GM12878 (cell line): ENCODE data around the gene RPS27L. TPM values are rescaled to one million over a fixed set of nuclear protein-coding genes. Genes with fewer than 3 reads are reported as not detected.

Source experiments
- ATAC-seq: fragments of 200-7000 bp; cut with Tn5 transposase; 3 replicates; pipeline ENCODE4 v1.9.1; 2020; ENCODE audit warnings: mild to moderate bottlenecking, moderate library complexity
- BruUV-seq: library from RNA; stranded (reverse); fragments of 400-500 nt; replicated peaks from 2 replicates; lab custom pipeline; 2021; lab: Mats Ljungman, UMichigan
- CTCF ChIA-PET: fragments of 300-600 bp; sonication (Branson Sonifier 250); formaldehyde crosslinking; extraction: SDS; loops from one replicate; lab custom pipeline; 2021; ENCODE audit warnings: inconsistent platforms; lab: Yijun Ruan, JAX
- POLR2A ChIA-PET: fragments of 350-600 bp; formaldehyde crosslinking; extraction: SDS; loops from one replicate; lab custom pipeline; 2021; ENCODE audit warnings: inconsistent platforms; lab: Charles Lee
- RAD21 ChIA-PET: fragments of 300-600 bp; sonication (Branson Sonifier 250); formaldehyde crosslinking; loops from one replicate; lab custom pipeline; 2023; ENCODE audit warnings: antibody characterized with exemption; ENCODE audit not compliant: unreplicated experiment; lab: Charles Lee
- SMC1A ChIA-PET: fragments of 300-600 bp; sonication (Branson Sonifier 250); formaldehyde crosslinking; loops from one replicate; lab custom pipeline; 2023; ENCODE audit not compliant: unreplicated experiment, uncharacterized antibody; lab: Charles Lee
- DNase-seq: peaks from one replicate; pipeline ENCODE4 v3.0.0-alpha.2; 2011; ENCODE audit warnings: low read depth, low spot score
- FAIRE-seq: peaks from 3 replicates; lab custom pipeline; 2011; peaks lifted over from hg19 to GRCh38; lab: Jason Lieb, UNC
- H2AFZ ChIP-seq: 2 replicates; pipeline ENCODE4 v1.6.0; 2011; ENCODE audit warnings: low read depth, low read length, control low read depth; ENCODE audit not compliant: control insufficient read depth
- H3K27ac ChIP-seq: 2 replicates; pipeline ENCODE4 v1.5.1; 2011; ENCODE audit warnings: control low read depth; ENCODE audit not compliant: control insufficient read depth, insufficient read depth
- H3K27me3 ChIP-seq, 2 experiments: replicated peaks in 1 of 2; 2 replicates each; pipeline versions ENCODE4 v1.6.0 to v1.6.1; 2011; ENCODE audit warnings: low read length in 1 of 2; ENCODE audit not compliant: control insufficient read depth in 2 of 2, insufficient read depth in 2 of 2
- H3K36me3 ChIP-seq, 2 experiments: 2 replicates each; pipeline ENCODE4 v1.5.1; 2011; ENCODE audit warnings: low read length in 1 of 2; ENCODE audit not compliant: control insufficient read depth in 2 of 2, insufficient read depth in 2 of 2
- H3K4me1 ChIP-seq: 2 replicates; pipeline ENCODE4 v1.6.1; 2011; ENCODE audit warnings: mild to moderate bottlenecking, low read length, moderate library complexity, mixed read lengths; ENCODE audit not compliant: control insufficient read depth, insufficient read depth
- H3K4me2 ChIP-seq: 2 replicates; pipeline ENCODE4 v1.6.0; 2011; ENCODE audit warnings: control low read depth; ENCODE audit not compliant: control insufficient read depth, insufficient read depth
- H3K4me3 ChIP-seq: fragments of 200-600 bp; sonication (generic); 2 replicates; pipeline ENCODE4 v1.5.1; 2016
- H3K79me2 ChIP-seq: 2 replicates; pipeline ENCODE4 v1.6.0; 2011; ENCODE audit warnings: low read length; ENCODE audit not compliant: control insufficient read depth, insufficient read depth
- H3K9ac ChIP-seq: 2 replicates; pipeline ENCODE4 v1.8.0; 2011; ENCODE audit warnings: low read length, control low read depth, mixed read lengths; ENCODE audit not compliant: control insufficient read depth, insufficient read depth
- H3K9me3 ChIP-seq: replicated peaks from 3 replicates; pipeline ENCODE4 v1.5.1; 2011; ENCODE audit warnings: mild to moderate bottlenecking, low read length; ENCODE audit not compliant: control insufficient read depth, insufficient read depth
- H4K20me1 ChIP-seq: 2 replicates; pipeline ENCODE4 v1.6.0; 2011; ENCODE audit not compliant: control insufficient read depth, insufficient read depth
- BMI1 ChIP-seq: fragments of 450-650 bp; IDR thresholded peaks from 2 replicates; pipeline ENCODE4 v1.6.1; 2016; ENCODE audit warnings: mild to moderate bottlenecking, moderate library complexity, borderline replicate concordance
- CEBPB ChIP-seq, 2 experiments: fragments of 150-350 bp in 1 of 2; IDR thresholded peaks; 2 replicates each; pipeline ENCODE4 v1.6.1; 2012 to 2014; ENCODE audit warnings: low read depth in 2 of 2, low read length in 2 of 2, borderline replicate concordance in 1 of 2, inconsistent platforms in 1 of 2
- DPF2 ChIP-seq: fragments of 450-650 bp; IDR thresholded peaks from 2 replicates; pipeline ENCODE4 v1.6.1; 2017; ENCODE audit warnings: mild to moderate bottlenecking
- IRF4 ChIP-seq: IDR thresholded peaks from 2 replicates; pipeline ENCODE4 v1.6.1; 2011; ENCODE audit warnings: low read depth, low read length
- MXI1 ChIP-seq: fragments of 150-350 bp; IDR thresholded peaks from 2 replicates; pipeline ENCODE4 v1.6.1; 2011; ENCODE audit warnings: low read depth, mild to moderate bottlenecking, inconsistent platforms, low read length, improper control_type of control experiment
- NFIC ChIP-seq: IDR thresholded peaks from 2 replicates; pipeline ENCODE4 v1.6.1; 2012; ENCODE audit warnings: low read depth, mild to moderate bottlenecking, inconsistent platforms, low read length, moderate library complexity
- NFXL1 ChIP-seq: fragments of 450-650 bp; IDR thresholded peaks from 2 replicates; pipeline ENCODE4 v1.6.1; 2017; ENCODE audit warnings: antibody characterized with exemption, mild to moderate bottlenecking, borderline replicate concordance
- NR2C1 ChIP-seq: fragments of 450-650 bp; IDR thresholded peaks from 2 replicates; pipeline ENCODE4 v1.6.1; 2017; ENCODE audit warnings: antibody characterized with exemption, mild to moderate bottlenecking, moderate library complexity
- RBBP5 ChIP-seq: fragments of 200-600 bp; sonication (generic); conservative IDR thresholded peaks from 2 replicates; pipeline ENCODE4 v1.6.1; 2016
- RCOR1 ChIP-seq: conservative IDR thresholded peaks from 2 replicates; pipeline ENCODE4 v1.6.1; 2012; ENCODE audit warnings: low read depth, low read length, improper control_type of control experiment
- SIX5 ChIP-seq: IDR thresholded peaks from 2 replicates; pipeline ENCODE4 v1.6.1; 2011; ENCODE audit warnings: mild to moderate bottlenecking, low read depth, low read length, moderate library complexity; ENCODE audit not compliant: severe bottlenecking
- TBL1XR1 ChIP-seq: IDR thresholded peaks from 2 replicates; pipeline ENCODE4 v1.6.1; 2012; ENCODE audit warnings: low read depth, low read length, improper control_type of control experiment
- ZNF217 ChIP-seq: fragments of 450-650 bp; IDR thresholded peaks from 2 replicates; pipeline ENCODE4 v1.6.1; 2017; ENCODE audit warnings: antibody characterized with exemption, mild to moderate bottlenecking
- ZZZ3 ChIP-seq: IDR thresholded peaks from 2 replicates; pipeline ENCODE4 v1.6.1; 2011; ENCODE audit warnings: low read depth; ENCODE audit not compliant: control insufficient read depth, insufficient read length
- WGBS: methylation state at CpG from one replicate; pipeline ENCODE4 v1.1.6; 2016; ENCODE audit warnings: low lambda C conversion rate; ENCODE audit not compliant: insufficient replicate concordance, insufficient coverage; ENCODE audit errors: missing lambda C conversion rate; 5-methylcytosine and 5-hydroxymethylcytosine counted together
- in situ Hi-C: fragments of 300-500 bp; cut with MboI; formaldehyde crosslinking; loops from 9 replicates; pipeline ENCODE4 v1.14.3; 2018; ENCODE audit warnings: mixed read lengths
- intact Hi-C: fragments of 100-400 bp; cut with micrococcal nuclease; formaldehyde crosslinking; loops from one replicate; pipeline ENCODE4 v1.14.2; 2022; ENCODE audit not compliant: unreplicated experiment
- polyA plus RNA-seq, 11 experiments: library from polyadenylated mRNA; depleted of rRNA in 4 of 11; unstranded in 6 of 11; stranded (reverse) in 5 of 11; fragments of >200 nt; fragmentation: Nextera tagmentation in 4 of 11; fragmentation: Illumina TruSeq in 1 of 11; extraction: Ambion mirVana in 4 of 11; extraction: Trizol in 1 of 11; gene quantifications; 1 replicate in 1 of 11; 2 replicates in 10 of 11; pipeline versions ENCODE4 v1.2.1 to v1.2.3, GENCODE V29; 2011 to 2016; ENCODE audit warnings: inconsistent platforms in 2 of 11, missing spikeins in 2 of 11, low read depth in 1 of 11
- total RNA-seq, 4 experiments: library from RNA; depleted of rRNA in 3 of 4; stranded (reverse); fragments of >200 nt in 3 of 4; fragmentation: Illumina TruSeq in 1 of 4; extraction: Trizol in 1 of 4; gene quantifications; 2 replicates each; pipeline versions ENCODE4 v1.2.1 to v1.2.3, GENCODE V29; 2013 to 2021
- TF ChIP-seq, protein P1 (sequence below): IDR thresholded peaks from 2 replicates; pipeline ENCODE4 v1.6.1; 2012; ENCODE audit warnings: low read length, inconsistent platforms
- TF ChIP-seq, protein P2 (sequence below): IDR thresholded peaks from 2 replicates; pipeline ENCODE4 v1.6.1; 2012; ENCODE audit warnings: low read depth, low read length, improper control_type of control experiment
- TF ChIP-seq, protein P3 (sequence below): fragments of 450-650 bp; IDR thresholded peaks from 2 replicates; pipeline ENCODE4 v1.6.1; 2016; ENCODE audit warnings: mild to moderate bottlenecking, moderate library complexity, borderline replicate concordance
- TF ChIP-seq, protein P4 (sequence below): fragments of 450-650 bp; IDR thresholded peaks from 2 replicates; pipeline ENCODE4 v1.6.1; 2017; ENCODE audit warnings: borderline replicate concordance

RPS27L gene
- total and polyA plus RNA-seq, 10 of the 15 experiments (the other 5 are each of a cell fraction or from before 2014, with no cell fraction given) = 133 to 970 (median 220) TPM

DNA sequence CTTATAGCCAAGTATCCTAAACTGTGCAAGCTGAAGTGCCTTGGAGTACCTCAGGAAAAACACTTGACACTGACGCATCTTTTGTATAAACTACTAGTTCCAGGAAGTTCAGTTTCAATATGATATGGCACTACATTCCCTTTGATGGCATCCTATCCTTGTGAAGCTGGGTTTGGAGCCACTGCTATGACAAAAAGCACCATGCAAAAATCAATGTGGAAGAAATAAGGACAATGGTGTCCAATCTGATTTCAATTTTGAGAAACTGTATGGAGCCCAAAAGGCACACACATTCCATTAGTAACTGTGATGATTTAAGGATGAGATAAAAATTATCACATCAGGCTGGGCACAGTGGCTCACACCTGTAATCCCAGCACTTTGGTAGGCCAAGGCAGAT is 5.6 kb downstream of the RPS27L start:
- Histone ChIP-seq H3K9me3 (peaks cover 2% of the 10 kb centered on the region; the same call in 2 of the 3 replicates), H3K4me3 (no peak overlapping the region), H3K27me3 (no peaks in the 10 kb centered on the region), H3K79me2 (peaks cover 20% of the 10 kb centered on the region), H3K9ac (no peak overlapping the region), H4K20me1 (no peaks in the 10 kb centered on the region), H3K4me1 (no peaks in the 10 kb centered on the region), H3K27ac (no peak overlapping the region), H2AFZ (no peak overlapping the region), H3K36me3 (peaks cover 0 to 24% of the 10 kb centered on the region in 2 experiments; a peak in 1 of 4 replicates), H3K4me2 (no peak overlapping the region)
- ChIA-PET CTCF (no interaction called here), SMC1A (interaction anchor here (1.5 kb wide), 1 partner anchor 13 kb away, joined by 5 read pairs; no protein-coding TSS in a partner anchor), POLR2A (interaction anchor here (1.4 kb wide), 1 partner anchor 20 kb away, joined by 3 read pairs; no protein-coding TSS in a partner anchor), RAD21 (interaction anchor here (0.6 kb wide), 1 partner anchor 782 kb away, joined by 3 read pairs; no protein-coding TSS in a partner anchor)
- DNase-seq (no peak), FAIRE-seq (no peak), ATAC-seq (no peak)
- intact Hi-C loops = loop anchor here (10.0 kb wide), 3 partner anchors 63 to 253 kb away; partner anchors contain the start of gene APH1B
- 56% methylated on average over 1 of the region's 1 CpG for WGBS
- BruUV-seq = no TSS peak
- in situ Hi-C loops = no loop called here
- TF ChIP-seq MXI1 (no peak), RBBP5 (no peak), IRF4 (no peak), RCOR1 (no peak), NR2C1 (no peak), BMI1 (no peak), NFXL1 (no peak), CEBPB (IDR thresholded peaks at IDR 0.05; ENCODE audit: borderline replicate concordance in 1 of 2, low read depth in 2 of 2, low read length in 2 of 2) (no peak), NFIC (no peak), ZZZ3 (no peak), TBL1XR1 (no peak), DPF2 (no peak), SIX5 (no peak), ZNF217 (no peak)
- TF ChIP-seq, protein P1, sequence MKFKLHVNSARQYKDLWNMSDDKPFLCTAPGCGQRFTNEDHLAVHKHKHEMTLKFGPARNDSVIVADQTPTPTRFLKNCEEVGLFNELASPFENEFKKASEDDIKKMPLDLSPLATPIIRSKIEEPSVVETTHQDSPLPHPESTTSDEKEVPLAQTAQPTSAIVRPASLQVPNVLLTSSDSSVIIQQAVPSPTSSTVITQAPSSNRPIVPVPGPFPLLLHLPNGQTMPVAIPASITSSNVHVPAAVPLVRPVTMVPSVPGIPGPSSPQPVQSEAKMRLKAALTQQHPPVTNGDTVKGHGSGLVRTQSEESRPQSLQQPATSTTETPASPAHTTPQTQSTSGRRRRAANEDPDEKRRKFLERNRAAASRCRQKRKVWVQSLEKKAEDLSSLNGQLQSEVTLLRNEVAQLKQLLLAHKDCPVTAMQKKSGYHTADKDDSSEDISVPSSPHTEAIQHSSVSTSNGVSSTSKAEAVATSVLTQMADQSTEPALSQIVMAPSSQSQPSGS = no peak
- TF ChIP-seq, protein P2, sequence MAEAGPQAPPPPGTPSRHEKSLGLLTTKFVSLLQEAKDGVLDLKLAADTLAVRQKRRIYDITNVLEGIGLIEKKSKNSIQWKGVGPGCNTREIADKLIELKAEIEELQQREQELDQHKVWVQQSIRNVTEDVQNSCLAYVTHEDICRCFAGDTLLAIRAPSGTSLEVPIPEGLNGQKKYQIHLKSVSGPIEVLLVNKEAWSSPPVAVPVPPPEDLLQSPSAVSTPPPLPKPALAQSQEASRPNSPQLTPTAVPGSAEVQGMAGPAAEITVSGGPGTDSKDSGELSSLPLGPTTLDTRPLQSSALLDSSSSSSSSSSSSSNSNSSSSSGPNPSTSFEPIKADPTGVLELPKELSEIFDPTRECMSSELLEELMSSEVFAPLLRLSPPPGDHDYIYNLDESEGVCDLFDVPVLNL = no peak
- TF ChIP-seq, protein P3, sequence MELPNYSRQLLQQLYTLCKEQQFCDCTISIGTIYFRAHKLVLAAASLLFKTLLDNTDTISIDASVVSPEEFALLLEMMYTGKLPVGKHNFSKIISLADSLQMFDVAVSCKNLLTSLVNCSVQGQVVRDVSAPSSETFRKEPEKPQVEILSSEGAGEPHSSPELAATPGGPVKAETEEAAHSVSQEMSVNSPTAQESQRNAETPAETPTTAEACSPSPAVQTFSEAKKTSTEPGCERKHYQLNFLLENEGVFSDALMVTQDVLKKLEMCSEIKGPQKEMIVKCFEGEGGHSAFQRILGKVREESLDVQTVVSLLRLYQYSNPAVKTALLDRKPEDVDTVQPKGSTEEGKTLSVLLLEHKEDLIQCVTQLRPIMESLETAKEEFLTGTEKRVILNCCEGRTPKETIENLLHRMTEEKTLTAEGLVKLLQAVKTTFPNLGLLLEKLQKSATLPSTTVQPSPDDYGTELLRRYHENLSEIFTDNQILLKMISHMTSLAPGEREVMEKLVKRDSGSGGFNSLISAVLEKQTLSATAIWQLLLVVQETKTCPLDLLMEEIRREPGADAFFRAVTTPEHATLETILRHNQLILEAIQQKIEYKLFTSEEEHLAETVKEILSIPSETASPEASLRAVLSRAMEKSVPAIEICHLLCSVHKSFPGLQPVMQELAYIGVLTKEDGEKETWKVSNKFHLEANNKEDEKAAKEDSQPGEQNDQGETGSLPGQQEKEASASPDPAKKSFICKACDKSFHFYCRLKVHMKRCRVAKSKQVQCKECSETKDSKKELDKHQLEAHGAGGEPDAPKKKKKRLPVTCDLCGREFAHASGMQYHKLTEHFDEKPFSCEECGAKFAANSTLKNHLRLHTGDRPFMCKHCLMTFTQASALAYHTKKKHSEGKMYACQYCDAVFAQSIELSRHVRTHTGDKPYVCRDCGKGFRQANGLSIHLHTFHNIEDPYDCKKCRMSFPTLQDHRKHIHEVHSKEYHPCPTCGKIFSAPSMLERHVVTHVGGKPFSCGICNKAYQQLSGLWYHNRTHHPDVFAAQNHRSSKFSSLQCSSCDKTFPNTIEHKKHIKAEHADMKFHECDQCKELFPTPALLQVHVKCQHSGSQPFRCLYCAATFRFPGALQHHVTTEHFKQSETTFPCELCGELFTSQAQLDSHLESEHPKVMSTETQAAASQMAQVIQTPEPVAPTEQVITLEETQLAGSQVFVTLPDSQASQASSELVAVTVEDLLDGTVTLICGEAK = no peak
- TF ChIP-seq, protein P4, sequence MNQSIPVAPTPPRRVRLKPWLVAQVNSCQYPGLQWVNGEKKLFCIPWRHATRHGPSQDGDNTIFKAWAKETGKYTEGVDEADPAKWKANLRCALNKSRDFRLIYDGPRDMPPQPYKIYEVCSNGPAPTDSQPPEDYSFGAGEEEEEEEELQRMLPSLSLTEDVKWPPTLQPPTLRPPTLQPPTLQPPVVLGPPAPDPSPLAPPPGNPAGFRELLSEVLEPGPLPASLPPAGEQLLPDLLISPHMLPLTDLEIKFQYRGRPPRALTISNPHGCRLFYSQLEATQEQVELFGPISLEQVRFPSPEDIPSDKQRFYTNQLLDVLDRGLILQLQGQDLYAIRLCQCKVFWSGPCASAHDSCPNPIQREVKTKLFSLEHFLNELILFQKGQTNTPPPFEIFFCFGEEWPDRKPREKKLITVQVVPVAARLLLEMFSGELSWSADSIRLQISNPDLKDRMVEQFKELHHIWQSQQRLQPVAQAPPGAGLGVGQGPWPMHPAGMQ = no peak
